A549 (cell line): Measurements from ENCODE around the gene ARMH2.

Experiments used
- BCL3 ChIP-seq: fragments of >200 bp; sonication (Bioruptor Twin); formaldehyde crosslinking; IDR thresholded peaks from 3 replicates; pipeline ENCODE4 v1.6.1; 2016
- CTCF ChIP-seq: fragments of >200 bp; sonication (Bioruptor Twin); formaldehyde crosslinking; IDR thresholded peaks from 3 replicates; pipeline ENCODE4 v1.5.1; 2016
- EP300 ChIP-seq, 2 experiments: fragments of >200 bp; sonication (Bioruptor Twin); formaldehyde crosslinking; IDR thresholded peaks; 2 replicates in 1 of 2; 3 replicates in 1 of 2; pipeline ENCODE4 v1.6.1; 2016 to 2017
- FOSB ChIP-seq: fragments of 250-450 bp; sonication (Bioruptor Pico); IDR thresholded peaks from 2 replicates; pipeline ENCODE4 v1.5.0; 2020; ENCODE audit warnings: mild to moderate bottlenecking, moderate library complexity
- MAFK ChIP-seq: fragments of 450-650 bp; IDR thresholded peaks from 2 replicates; pipeline ENCODE4 v1.6.1; 2014; ENCODE audit not compliant: partially characterized antibody
- MAZ ChIP-seq: fragments of 150-350 bp; IDR thresholded peaks from 2 replicates; pipeline ENCODE4 v1.6.1; 2014; ENCODE audit warnings: antibody characterized with exemption, low read depth, low read length, borderline replicate concordance
- NFE2L2 ChIP-seq: fragments of 150-350 bp; conservative IDR thresholded peaks from 2 replicates; pipeline ENCODE4 v1.6.1; 2014; ENCODE audit warnings: low read length
- POLR2A ChIP-seq: IDR thresholded peaks from 2 replicates; pipeline ENCODE4 v1.6.1; 2012; ENCODE audit warnings: mild to moderate bottlenecking, low read length
- RAD21 ChIP-seq, 2 experiments: fragments of >200 bp in 1 of 2; sonication (Bioruptor Twin) in 1 of 2; formaldehyde crosslinking in 1 of 2; IDR thresholded peaks in 1 of 2; conservative IDR thresholded peaks in 1 of 2; 2 replicates in 1 of 2; 3 replicates in 1 of 2; pipeline ENCODE4 v1.6.1; 2012 to 2018; ENCODE audit warnings: inconsistent platforms in 1 of 2
- SMC3 ChIP-seq: fragments of >200 bp; sonication (Bioruptor Twin); formaldehyde crosslinking; IDR thresholded peaks from 3 replicates; pipeline ENCODE4 v1.6.1; 2018; ENCODE audit warnings: inconsistent platforms
- ZSCAN20 ChIP-seq: fragments of 250-450 bp; sonication (Bioruptor Pico); IDR thresholded peaks from 2 replicates; pipeline ENCODE4 v1.8.0; 2022; ENCODE audit warnings: mild to moderate bottlenecking, moderate library complexity

GRCh38 chr6:24845578-24845977, 46.9 kb upstream of the ARMH2 start:
- no peak for TF ChIP-seq EP300 (IDR thresholded peaks at IDR 0.05)
- TF ChIP-seq BCL3, result no peak
- TF ChIP-seq CTCF, result no peak
- TF ChIP-seq NFE2L2, result no peak
- no peak for TF ChIP-seq FOSB
- TF ChIP-seq MAFK, result no peak
- no peak for TF ChIP-seq POLR2A
- TF ChIP-seq ZSCAN20, result no peak
- TF ChIP-seq SMC3, result no peak
- TF ChIP-seq RAD21 (conservative IDR thresholded peaks at IDR 0.05 in 1 of 2, IDR thresholded peaks at IDR 0.05 in 1 of 2), result no peak
- TF ChIP-seq MAZ, result no peak
